A549 (cell line): ENCODE measurements around the gene ATP6V0A1.

Source experiments
- CTCF ChIP-seq: fragments of >200 bp; sonication (Bioruptor Twin); formaldehyde crosslinking; IDR thresholded peaks from 3 replicates; pipeline ENCODE4 v1.5.1; 2016
- EP300 ChIP-seq, 2 experiments: fragments of >200 bp; sonication (Bioruptor Twin); formaldehyde crosslinking; IDR thresholded peaks; 2 replicates in 1 of 2; 3 replicates in 1 of 2; pipeline ENCODE4 v1.6.1; 2016 to 2017
- MAX ChIP-seq: IDR thresholded peaks from 2 replicates; pipeline ENCODE4 v1.6.1; 2012
- POLR2A ChIP-seq: IDR thresholded peaks from 2 replicates; pipeline ENCODE4 v1.6.1; 2012; ENCODE audit warnings: mild to moderate bottlenecking, low read length
- ZNF302 ChIP-seq: fragments of 250-450 bp; sonication (Bioruptor Pico); IDR thresholded peaks from 2 replicates; pipeline ENCODE4 v1.9.0; 2021; ENCODE audit warnings: inconsistent platforms, mild to moderate bottlenecking, moderate library complexity
- ZSCAN20 ChIP-seq: fragments of 250-450 bp; sonication (Bioruptor Pico); IDR thresholded peaks from 2 replicates; pipeline ENCODE4 v1.8.0; 2022; ENCODE audit warnings: mild to moderate bottlenecking, moderate library complexity

- TF ChIP-seq ZSCAN20 (CRISPR knock-in tag) (no peak), CTCF (no peak), ZNF302 (no peak), EP300 (IDR thresholded peaks at IDR 0.05) (no peak), MAX (no peak), POLR2A (no peak)
Measured at GRCh38 chr17:42475835-42476234, 17.2 kb downstream of the ATP6V0A1 start.
